ENCODE results near the gene IDS. TPM values are rescaled to one million over a fixed set of nuclear protein-coding genes. Genes with fewer than 3 reads are reported as not detected.
"Not testable (repeated sequence)": the region's sequence is repeated elsewhere in the genome, so short reads cannot be mapped to it uniquely, and the experiment has no call there.

The IDS gene
- total and polyA plus RNA-seq, 4 donors = 114 to 134 (median 123) TPM

DNA sequence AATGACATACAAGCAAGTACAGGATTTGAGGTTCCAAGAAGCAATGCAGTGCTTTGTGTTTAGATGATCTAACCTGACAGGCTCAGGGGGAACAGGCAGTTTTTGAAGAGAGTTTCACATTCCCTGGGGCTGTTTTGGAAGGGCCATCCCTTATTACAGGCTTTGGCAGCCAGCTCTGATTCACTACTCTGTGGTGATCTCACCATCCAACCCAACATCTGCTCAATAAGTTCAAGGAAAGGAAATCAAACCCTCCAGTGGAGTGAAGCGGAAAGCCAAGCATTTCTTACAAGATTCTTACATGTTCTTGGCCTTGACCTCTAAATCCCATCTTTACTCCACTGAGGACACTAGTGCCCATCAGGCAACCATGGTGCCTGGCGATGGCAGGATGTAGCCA lies 7.5 kb downstream of the IDS start:
- Histone ChIP-seq H3K36me3 (ENCODE audit: control insufficient read depth in 1 of 2, insufficient read depth in 2 of 2, low read length in 1 of 2) (peaks cover 0 to 11% of the 10 kb centered on the region in 2 donors), H3K4me3 (ENCODE audit: low read length in 2 of 2) (no peak overlapping the region), H3K27me3 (ENCODE audit: control insufficient read depth in 1 of 2, insufficient read depth in 2 of 2, low read length in 1 of 2) (no peaks in the 10 kb centered on the region), H3K9me3 (ENCODE audit: control insufficient read depth, low read length) (no peaks in the 10 kb centered on the region), H3K4me1 (ENCODE audit: control insufficient read depth in 1 of 2, insufficient read depth in 2 of 2, low read length in 2 of 2) (peaks cover 0 to 2% of the 10 kb centered on the region in 2 donors), H3K27ac (ENCODE audit: low read depth in 1 of 2, low read length in 2 of 2) (no peak overlapping the region)
- ATAC-seq (ENCODE audit: low FRiP score) = no peak
- WGBS, 2 donors = 68 to 96% methylated on average over 2 of the region's 2 CpGs
- no peak for DNase-seq
- intact Hi-C loops (cut with DNase I) = no loop called here

DNA sequence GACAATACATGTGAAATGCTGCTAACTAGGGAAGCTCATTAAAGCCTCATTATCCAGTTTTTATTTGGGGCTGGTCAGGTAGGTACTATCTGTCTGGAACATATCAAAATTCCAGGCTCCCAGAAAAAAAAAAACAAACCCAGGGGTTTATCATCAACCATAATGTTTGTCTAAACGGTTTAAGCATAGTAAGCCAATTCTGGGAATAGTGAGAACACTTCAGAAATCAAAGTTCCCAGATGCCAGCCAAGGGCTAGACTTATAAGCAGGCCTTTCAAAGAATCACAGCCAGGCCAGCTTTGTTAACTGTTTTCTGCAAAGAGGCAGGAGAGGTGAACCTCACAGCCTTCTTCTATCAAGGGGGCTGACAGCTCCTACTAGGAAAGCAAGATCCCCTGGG lies 8.1 kb downstream of the IDS start:
- no peak for ATAC-seq (ENCODE audit: low FRiP score)
- H3K27ac ChIP-seq (ENCODE audit: low read depth in 1 of 2, low read length in 2 of 2) = no peak overlapping the region
- H3K4me1 ChIP-seq (ENCODE audit: control insufficient read depth in 1 of 2, insufficient read depth in 2 of 2, low read length in 2 of 2) = peaks cover 0 to under 1% of the 10 kb centered on the region in 2 donors
- H3K9me3 ChIP-seq (ENCODE audit: control insufficient read depth, low read length) = no peaks in the 10 kb centered on the region
- 13 to 18% methylated on average over 1 of the region's 1 CpG for WGBS, 2 donors
- no peak overlapping the region for H3K4me3 ChIP-seq (ENCODE audit: low read length in 2 of 2)
- intact Hi-C loops (cut with DNase I) = no loop called here
- H3K27me3 ChIP-seq (ENCODE audit: control insufficient read depth in 1 of 2, insufficient read depth in 2 of 2, low read length in 1 of 2) = no peaks in the 10 kb centered on the region
- H3K36me3 ChIP-seq (ENCODE audit: control insufficient read depth in 1 of 2, insufficient read depth in 2 of 2, low read length in 1 of 2) = peaks cover 0 to 11% of the 10 kb centered on the region in 2 donors
- no peak for DNase-seq

DNA sequence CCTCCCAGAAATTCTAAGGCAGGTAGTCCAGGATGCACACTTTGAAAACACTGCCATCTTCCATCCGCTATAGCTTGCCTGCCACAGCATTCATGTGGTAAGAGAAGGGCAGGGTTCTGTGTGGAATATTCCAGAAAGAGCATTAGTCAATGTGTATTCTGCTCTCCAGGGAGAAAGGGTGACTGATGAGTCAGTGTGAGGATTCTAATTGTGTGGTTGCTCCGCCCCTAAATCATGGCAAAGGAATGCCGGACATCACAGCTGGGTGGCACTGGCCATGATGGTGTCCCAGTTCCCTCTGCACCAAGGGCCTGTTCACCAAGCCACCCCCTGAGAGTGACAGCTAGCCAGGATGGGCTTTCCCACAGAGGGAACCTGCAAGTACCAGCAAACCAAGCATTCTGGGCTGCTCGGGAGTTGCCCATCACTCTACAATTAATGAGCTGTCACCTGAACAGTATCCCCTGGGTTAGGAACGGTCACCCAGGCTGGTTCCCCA lies 9.5 kb downstream of the IDS start:
- intact Hi-C loops (cut with DNase I) = no loop called here
- ATAC-seq (ENCODE audit: low FRiP score) (peak; percentile 51), DNase-seq (no peak)
- Histone ChIP-seq H3K9me3 (ENCODE audit: control insufficient read depth, low read length) (no peaks in the 10 kb centered on the region), H3K4me3 (ENCODE audit: low read length in 2 of 2) (no peak overlapping the region), H3K4me1 (ENCODE audit: control insufficient read depth in 1 of 2, insufficient read depth in 2 of 2, low read length in 2 of 2) (no peaks in the 10 kb centered on the region), H3K27me3 (ENCODE audit: control insufficient read depth in 1 of 2, insufficient read depth in 2 of 2, low read length in 1 of 2) (no peaks in the 10 kb centered on the region), H3K36me3 (ENCODE audit: control insufficient read depth in 1 of 2, insufficient read depth in 2 of 2, low read length in 1 of 2) (peaks cover 0 to 15% of the 10 kb centered on the region in 2 donors), H3K27ac (ENCODE audit: low read depth in 1 of 2, low read length in 2 of 2) (no peak overlapping the region)
- 68 to 70% methylated on average over 5 of the region's 5 CpGs for WGBS, 2 donors

DNA sequence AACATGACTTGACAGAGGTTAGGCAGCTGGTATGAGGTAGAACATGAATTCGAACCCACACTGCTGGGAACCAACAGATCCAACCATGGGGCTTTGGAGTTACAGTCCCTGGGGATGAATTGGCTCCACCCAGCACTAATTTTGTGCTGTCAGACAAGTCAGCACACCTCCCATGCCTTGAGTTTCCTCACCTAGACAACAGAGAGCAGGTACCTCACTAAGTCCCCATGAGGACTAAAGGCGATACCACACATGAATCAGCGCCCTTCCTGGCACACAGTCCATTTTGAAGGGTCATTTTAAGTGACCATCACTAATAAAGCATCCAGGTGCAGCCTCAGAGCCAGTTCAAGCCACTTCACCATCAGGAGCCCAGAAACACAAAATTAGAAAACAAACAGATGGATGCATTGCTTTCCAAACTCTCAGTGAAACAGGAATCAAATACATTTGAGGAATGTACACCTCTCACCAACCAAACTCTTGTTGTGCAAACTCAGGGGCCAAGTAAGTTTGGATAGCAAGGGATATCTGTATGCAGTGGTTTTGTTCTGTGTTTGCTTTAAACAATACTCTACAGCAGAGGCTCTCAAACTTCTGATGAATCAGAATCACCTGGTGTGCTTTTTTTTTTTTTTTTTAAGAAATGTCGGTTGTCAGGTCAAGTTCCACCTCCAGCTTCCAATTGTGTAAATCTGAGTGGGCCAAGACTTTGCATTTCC lies 10.1 kb downstream of the IDS start:
- Histone ChIP-seq H3K27ac (ENCODE audit: low read depth in 1 of 2, low read length in 2 of 2) (no peak overlapping the region), H3K9me3 (ENCODE audit: control insufficient read depth, low read length) (no peaks in the 10 kb centered on the region), H3K4me1 (ENCODE audit: control insufficient read depth in 1 of 2, insufficient read depth in 2 of 2, low read length in 2 of 2) (no peaks in the 10 kb centered on the region), H3K27me3 (ENCODE audit: control insufficient read depth in 1 of 2, insufficient read depth in 2 of 2, low read length in 1 of 2) (no peaks in the 10 kb centered on the region), H3K4me3 (ENCODE audit: low read length in 2 of 2) (no peak overlapping the region), H3K36me3 (ENCODE audit: control insufficient read depth in 1 of 2, insufficient read depth in 2 of 2, low read length in 1 of 2) (peaks cover 0 to 13% of the 10 kb centered on the region in 2 donors)
- DNase-seq = no peak
- WGBS, 2 donors = 64 to 89% methylated on average over 4 of the region's 4 CpGs
- intact Hi-C loops (cut with DNase I) = no loop called here
- ATAC-seq (ENCODE audit: low FRiP score) = no peak

DNA sequence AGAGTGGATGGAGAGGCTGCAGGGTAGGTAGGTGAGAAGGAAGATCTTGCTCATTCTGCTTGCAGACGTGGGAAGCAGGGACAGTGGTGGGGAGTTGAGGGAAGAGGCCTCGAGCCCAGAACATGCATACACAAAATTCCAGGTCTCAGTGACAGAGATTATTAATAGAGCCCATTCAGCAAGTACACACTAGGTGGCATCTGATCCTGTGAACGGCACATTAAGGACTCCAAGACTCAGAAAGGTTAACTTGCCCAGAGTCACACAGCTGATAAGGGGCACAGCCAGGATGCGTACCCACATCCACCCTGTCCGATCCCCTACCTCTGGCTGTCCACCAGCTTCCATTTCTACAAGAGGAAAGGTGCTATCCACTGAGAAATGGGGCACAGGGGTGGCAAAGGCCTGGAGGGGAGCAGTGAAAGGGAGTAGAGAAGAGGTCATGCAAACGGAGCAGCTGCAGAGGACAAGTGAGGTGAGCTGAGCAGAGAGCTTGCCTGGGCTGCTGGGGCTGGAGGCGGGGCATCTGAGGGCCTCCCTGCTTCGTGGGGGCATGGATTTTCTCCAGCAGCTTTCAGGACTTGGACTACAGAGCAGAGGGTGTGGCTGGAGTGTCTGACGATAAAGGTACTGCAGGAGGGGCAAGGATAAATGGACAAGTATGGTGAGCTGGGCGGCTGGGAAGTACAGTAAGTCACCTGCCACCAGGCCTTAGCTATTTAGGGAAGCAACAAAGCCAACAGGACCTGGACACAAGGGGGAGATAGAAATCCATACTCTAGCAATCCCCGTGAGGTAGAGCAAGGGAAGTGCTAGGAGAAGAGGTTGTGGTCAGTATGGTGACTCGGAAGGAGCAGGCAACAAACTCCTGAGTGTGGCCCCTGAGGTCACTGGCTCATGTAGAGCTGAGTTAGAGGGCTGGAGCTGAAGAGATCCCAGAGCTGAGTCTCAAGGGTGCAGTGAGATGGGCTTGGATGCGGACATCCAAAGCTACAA lies 11.2 kb downstream of the IDS start:
- H3K9me3 ChIP-seq (ENCODE audit: control insufficient read depth, low read length) = no peaks in the 10 kb centered on the region
- WGBS, 2 donors = 57 to 59% methylated on average over 13 of the region's 13 CpGs
- no peak for ATAC-seq (ENCODE audit: low FRiP score)
- peaks cover 0 to 13% of the 10 kb centered on the region in 2 donors for H3K36me3 ChIP-seq (ENCODE audit: control insufficient read depth in 1 of 2, insufficient read depth in 2 of 2, low read length in 1 of 2)
- DNase-seq = no peak
- no peaks in the 10 kb centered on the region for H3K27me3 ChIP-seq (ENCODE audit: control insufficient read depth in 1 of 2, insufficient read depth in 2 of 2, low read length in 1 of 2)
- no peaks in the 10 kb centered on the region for H3K4me1 ChIP-seq (ENCODE audit: control insufficient read depth in 1 of 2, insufficient read depth in 2 of 2, low read length in 2 of 2)
- intact Hi-C loops (cut with DNase I) = no loop called here
- no peak overlapping the region for H3K4me3 ChIP-seq (ENCODE audit: low read length in 2 of 2)
- no peak overlapping the region for H3K27ac ChIP-seq (ENCODE audit: low read depth in 1 of 2, low read length in 2 of 2)

DNA sequence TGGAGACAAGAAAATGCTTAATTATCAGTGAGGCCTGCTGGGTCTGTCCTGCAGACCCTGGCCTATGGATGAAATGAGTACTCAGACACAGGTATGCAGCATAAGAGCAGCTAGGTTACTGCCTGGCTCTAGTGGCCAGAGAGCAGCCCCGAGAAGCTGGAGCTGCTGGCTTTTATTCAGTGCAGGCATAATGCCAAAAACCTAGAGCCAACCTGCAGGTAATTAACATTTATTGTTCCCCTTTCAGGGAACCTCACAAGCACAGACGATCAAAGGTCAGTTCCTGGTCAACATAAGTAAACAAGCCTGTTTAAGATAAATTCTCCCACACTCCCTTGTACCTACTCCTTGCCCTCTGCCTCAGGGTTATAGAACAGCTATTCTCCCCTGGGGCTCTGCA lies 13.3 kb downstream of the IDS start:
- H3K9me3 ChIP-seq (ENCODE audit: control insufficient read depth, low read length) = no peaks in the 10 kb centered on the region
- H3K4me3 ChIP-seq (ENCODE audit: low read length in 2 of 2) = no peak overlapping the region
- DNase-seq = no peak
- H3K4me1 ChIP-seq (ENCODE audit: control insufficient read depth in 1 of 2, insufficient read depth in 2 of 2, low read length in 2 of 2) = no peaks in the 10 kb centered on the region
- peaks cover 0 to 11% of the 10 kb centered on the region in 2 donors for H3K36me3 ChIP-seq (ENCODE audit: control insufficient read depth in 1 of 2, insufficient read depth in 2 of 2, low read length in 1 of 2)
- no peaks in the 10 kb centered on the region for H3K27me3 ChIP-seq (ENCODE audit: control insufficient read depth in 1 of 2, insufficient read depth in 2 of 2, low read length in 1 of 2)
- no peak overlapping the region for H3K27ac ChIP-seq (ENCODE audit: low read depth in 1 of 2, low read length in 2 of 2)
- intact Hi-C loops (cut with DNase I) = no loop called here
- WGBS, 2 donors = 21 to 30% methylated on average over 2 of the region's 2 CpGs
- no peak for ATAC-seq (ENCODE audit: low FRiP score)

DNA sequence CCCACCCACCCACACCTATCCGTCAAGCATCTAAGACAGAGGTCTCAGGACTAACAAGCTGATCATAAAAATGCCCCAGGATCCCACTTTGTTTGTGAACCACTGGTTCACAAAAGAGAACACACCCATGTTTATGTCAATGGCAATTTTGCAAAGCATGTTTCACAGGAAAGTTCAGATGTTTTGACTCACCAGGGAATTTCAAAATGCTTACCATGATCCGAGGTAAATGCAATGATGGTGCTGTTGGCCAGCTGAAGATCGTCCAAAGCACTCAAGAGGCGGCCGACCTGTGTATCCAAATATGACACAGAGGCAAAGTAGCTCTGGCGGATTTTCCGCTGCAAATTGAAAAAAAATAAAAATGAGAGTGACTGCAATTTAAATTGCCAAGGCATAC lies 15.0 kb downstream of the IDS start:
- DNase-seq (no peak), ATAC-seq (ENCODE audit: low FRiP score) (no peak)
- Histone ChIP-seq H3K27me3 (ENCODE audit: control insufficient read depth in 1 of 2, insufficient read depth in 2 of 2, low read length in 1 of 2) (no peaks in the 10 kb centered on the region), H3K4me3 (ENCODE audit: low read length in 2 of 2) (no peak overlapping the region), H3K4me1 (ENCODE audit: control insufficient read depth in 1 of 2, insufficient read depth in 2 of 2, low read length in 2 of 2) (no peaks in the 10 kb centered on the region), H3K9me3 (ENCODE audit: control insufficient read depth, low read length) (no peaks in the 10 kb centered on the region), H3K36me3 (ENCODE audit: control insufficient read depth in 1 of 2, insufficient read depth in 2 of 2, low read length in 1 of 2) (peaks cover 0 to 11% of the 10 kb centered on the region in 2 donors), H3K27ac (ENCODE audit: low read depth in 1 of 2, low read length in 2 of 2) (no peak overlapping the region)
- WGBS, 2 donors = 47 to 54% methylated on average over 7 of the region's 7 CpGs
- intact Hi-C loops (cut with DNase I) = no loop called here

DNA sequence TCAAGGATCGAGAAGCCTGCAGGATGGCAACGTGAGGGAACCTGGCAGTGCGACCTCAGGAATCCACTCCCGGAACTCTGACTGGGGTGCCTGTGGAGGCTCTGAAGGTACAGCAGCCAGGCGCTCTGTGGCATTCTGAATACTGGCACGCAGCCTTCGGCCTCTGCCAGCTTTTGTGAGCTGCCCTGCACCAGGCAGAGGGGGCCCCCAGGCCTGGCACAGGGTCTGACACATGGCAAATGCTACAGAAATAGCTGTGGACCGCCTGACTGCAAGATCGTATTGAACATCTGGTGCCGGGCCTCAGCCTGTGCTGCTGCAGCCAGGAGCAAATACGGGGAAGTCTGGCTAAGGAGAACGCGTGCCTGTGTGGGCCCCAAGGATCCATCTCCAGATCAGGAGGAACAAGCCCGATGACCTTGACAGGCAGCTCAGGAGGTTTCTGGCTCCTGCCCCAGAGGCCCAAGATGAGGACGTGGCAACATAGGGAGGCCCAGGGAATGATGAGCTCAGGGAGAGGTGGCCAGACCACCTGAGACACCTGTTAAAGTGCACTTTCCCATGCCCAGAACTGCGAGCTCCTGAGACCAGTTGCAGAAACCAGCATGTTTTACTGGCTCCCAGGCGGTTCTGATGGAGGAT lies 16.6 kb downstream of the IDS start:
- WGBS, 2 donors = 29 to 46% methylated on average over 11 to 13 of the region's 17 CpGs
- H3K9me3 ChIP-seq (ENCODE audit: control insufficient read depth, low read length); H3K36me3 ChIP-seq (ENCODE audit: control insufficient read depth in 1 of 2, insufficient read depth in 2 of 2, low read length in 1 of 2); H3K27me3 ChIP-seq (ENCODE audit: control insufficient read depth in 1 of 2, insufficient read depth in 2 of 2, low read length in 1 of 2); DNase-seq; H3K4me3 ChIP-seq (ENCODE audit: low read length in 2 of 2); intact Hi-C loops (cut with DNase I); H3K4me1 ChIP-seq (ENCODE audit: control insufficient read depth in 1 of 2, insufficient read depth in 2 of 2, low read length in 2 of 2); ATAC-seq (ENCODE audit: low FRiP score): not testable (repeated sequence)
- H3K27ac ChIP-seq (ENCODE audit: low read depth in 1 of 2, low read length in 2 of 2) = peak overlapping the region in 1 of 2 donors; percentile 17
